NCI-H460 (cell line): ENCODE results near the gene SPOP. TPM values are rescaled to one million over a fixed set of nuclear protein-coding genes. Genes with fewer than 3 reads are reported as not detected.
"Not testable (repeated sequence)": the region's sequence is repeated elsewhere in the genome, so short reads cannot be mapped to it uniquely, and the experiment has no call there.

Experiments used
- DNase-seq: peaks from one replicate; pipeline ENCODE4 v3.0.0-alpha.2; 2016; ENCODE audit warnings: low read depth; ENCODE audit errors: extremely low read depth
- polyA plus RNA-seq: library from polyadenylated mRNA; depleted of rRNA; stranded (reverse); fragments of >200 nt; gene quantifications from 2 replicates; pipeline ENCODE4 v1.2.3, GENCODE V29; 2014; cell fraction: nucleus; rRNA removed
- total RNA-seq: library from RNA; depleted of rRNA; stranded (reverse); fragments of >200 nt; shearing (Covaris generic); gene quantifications from 2 replicates; pipeline ENCODE4 v1.2.3, GENCODE V29; 2014; rRNA removed

SPOP gene
- 46.5 and 51.0 TPM in 2 replicates for total RNA-seq
- polyA plus RNA-seq: 13.8 and 16.9 TPM in 2 replicates

- peak; percentile 99 for DNase-seq
Observed at GRCh38 chr17:49677933-49678847, at the start of gene SPOP. Gene SPOP (minus strand): TSS chr17:49678097. CDS start chr17:49622810, 55,287 bp downstream.

GRCh38 chr17:49727380-49727779 is 49.5 kb upstream of the SPOP start:
- DNase-seq: no peak

GRCh38 chr17:49725452-49726130 is 47.7 kb upstream of the SPOP start:
- DNase-seq: no peak

GRCh38 chr17:49724552-49724951 is 46.7 kb upstream of the SPOP start:
- DNase-seq: not testable (repeated sequence)

GRCh38 chr17:49723423-49723822 is 45.5 kb upstream of the SPOP start:
- no peak for DNase-seq

- no peak for DNase-seq
Observed at GRCh38 chr17:49722066-49722465, 44.2 kb upstream of the SPOP start.

- DNase-seq: no peak
Observed at GRCh38 chr17:49717371-49717861, 39.5 kb upstream of the SPOP start.

GRCh38 chr17:49716668-49717364 is 38.9 kb upstream of the SPOP start:
- DNase-seq: no peak

GRCh38 chr17:49715717-49716279 is 37.9 kb upstream of the SPOP start:
- DNase-seq: no peak

- DNase-seq: no peak
Observed at GRCh38 chr17:49715216-49715615, 37.3 kb upstream of the SPOP start.

- no peak for DNase-seq
Observed at GRCh38 chr17:49708515-49709183, 30.8 kb upstream of the SPOP start.

GRCh38 chr17:49707608-49708514 is 30.0 kb upstream of the SPOP start, which contains the start of gene SLC35B1:
Gene SLC35B1 (minus strand): TSS chr17:49707964. CDS start chr17:49707833, 131 bp downstream.
- peak; percentile 99 for DNase-seq

- no peak for DNase-seq
Observed at GRCh38 chr17:49707246-49707607, 29.3 kb upstream of the SPOP start.

GRCh38 chr17:49705254-49705653 is 27.4 kb upstream of the SPOP start:
- no peak for DNase-seq

- peak; percentile 26 for DNase-seq
Observed at GRCh38 chr17:49703557-49704277, 25.8 kb upstream of the SPOP start.

GRCh38 chr17:49700960-49701359 is 23.1 kb upstream of the SPOP start:
- no peak for DNase-seq

GRCh38 chr17:49699966-49700575 is 22.2 kb upstream of the SPOP start:
- DNase-seq: no peak

- DNase-seq: no peak
Observed at GRCh38 chr17:49698005-49698404, 20.1 kb upstream of the SPOP start.
